SH-SY5Y (cell line): Measurements from ENCODE around the gene RBCK1.

Experiments
- GATA2 ChIP-seq: IDR thresholded peaks from 2 replicates; pipeline ENCODE4 v1.6.1; 2011; ENCODE audit warnings: mild to moderate bottlenecking, low read depth, low read length
- GATA3 ChIP-seq: IDR thresholded peaks from 2 replicates; pipeline ENCODE4 v1.6.1; 2011; ENCODE audit warnings: low read depth, mild to moderate bottlenecking, low read length, moderate library complexity

Gene RBCK1

DNA sequence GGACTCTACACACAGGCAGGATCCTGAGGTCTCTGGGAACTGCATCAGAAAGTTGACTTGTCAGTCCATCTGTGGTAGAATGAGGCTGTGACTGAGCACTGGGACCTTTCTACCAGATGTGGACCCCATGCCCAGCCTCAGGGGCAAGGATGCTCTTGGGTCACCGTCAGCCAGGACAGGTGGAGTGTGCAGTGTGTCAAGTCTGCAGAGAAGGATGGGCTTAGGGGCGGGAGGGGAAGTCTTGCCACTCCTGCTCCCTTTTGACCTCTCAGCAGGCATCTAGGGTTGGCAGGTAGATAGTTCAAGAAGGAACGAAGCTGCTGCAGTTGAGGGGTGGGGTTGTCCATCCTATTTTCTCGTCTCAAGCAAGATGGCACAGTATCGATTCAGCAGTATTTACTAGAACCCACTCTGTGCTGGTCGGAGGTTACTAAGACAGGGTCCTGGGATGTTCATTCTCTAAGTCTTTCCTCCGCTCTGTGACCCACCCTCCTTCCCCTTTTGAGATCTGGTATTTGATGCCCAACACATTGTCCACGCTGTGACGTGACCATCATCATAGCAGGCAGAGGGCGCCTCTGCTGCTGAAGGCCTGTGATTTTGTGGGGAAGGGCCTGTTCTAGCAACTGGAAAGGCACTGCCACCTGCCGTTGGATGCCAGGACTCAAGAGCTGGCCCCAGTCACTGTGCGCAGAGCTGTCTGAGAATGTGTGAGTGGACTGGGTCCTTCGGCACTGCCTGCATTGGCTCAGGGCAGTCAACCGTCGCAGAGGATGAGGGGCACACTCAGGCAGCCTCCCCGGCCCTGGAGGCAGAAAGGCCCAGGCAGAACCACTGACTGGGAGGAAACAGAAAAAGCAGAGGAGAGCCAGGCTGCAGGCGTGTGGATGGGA is 23.2 kb downstream of the RBCK1 start:
- TF ChIP-seq GATA2 (no peak), GATA3 (no peak)

DNA sequence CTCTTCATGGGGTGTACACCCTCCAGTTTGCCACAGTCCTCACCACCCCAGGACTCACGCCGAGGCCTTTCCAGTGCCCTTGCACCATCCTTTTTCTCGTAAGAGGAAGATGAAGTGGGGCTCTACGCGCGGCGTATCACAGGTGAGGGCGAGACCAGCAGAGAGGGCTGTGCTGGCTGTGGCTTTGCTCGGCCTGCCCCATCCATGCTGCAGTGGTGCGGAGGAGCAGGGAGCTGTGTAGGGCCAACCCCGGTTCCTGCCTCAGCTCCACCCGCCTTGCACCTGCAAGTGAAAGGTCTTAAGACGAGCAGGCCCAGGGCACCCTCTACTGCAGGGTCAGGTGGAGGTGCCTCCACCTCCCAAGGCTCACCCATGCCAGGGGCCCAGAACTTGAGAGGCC is 24.1 kb downstream of the RBCK1 start:
- TF ChIP-seq GATA2 (no peak), GATA3 (no peak)

DNA sequence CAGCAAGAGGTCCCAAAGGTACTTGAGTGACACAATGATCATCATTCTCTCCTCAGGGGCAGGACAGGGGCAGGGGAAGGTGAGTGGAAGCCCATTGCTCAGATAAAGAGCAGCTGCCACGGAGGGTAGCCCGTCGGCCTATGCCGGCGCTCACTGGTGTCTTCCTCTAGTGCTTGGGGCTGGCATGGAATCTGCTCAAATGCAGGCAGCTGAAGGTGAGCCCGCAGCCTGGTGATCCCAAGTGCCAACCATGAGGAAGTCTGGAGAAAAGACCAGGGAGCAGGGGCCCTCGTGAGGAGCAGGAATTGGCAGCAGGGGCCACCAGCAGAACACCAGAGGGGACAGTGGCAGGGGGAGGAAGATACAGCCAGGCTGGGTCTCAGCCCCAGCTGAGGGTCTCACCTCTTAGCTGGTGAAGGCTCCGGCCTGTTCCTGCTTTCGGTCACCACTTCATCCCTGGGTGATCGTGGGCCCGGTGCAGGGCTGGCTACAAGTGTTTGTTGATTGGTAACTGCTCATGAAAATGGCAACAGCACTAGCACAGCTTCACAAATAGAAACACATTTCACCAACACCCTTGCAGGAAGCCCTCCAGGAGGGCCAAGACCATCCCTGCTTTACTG is 24.7 kb downstream of the RBCK1 start:
- TF ChIP-seq GATA2 (no peak), GATA3 (no peak)

DNA sequence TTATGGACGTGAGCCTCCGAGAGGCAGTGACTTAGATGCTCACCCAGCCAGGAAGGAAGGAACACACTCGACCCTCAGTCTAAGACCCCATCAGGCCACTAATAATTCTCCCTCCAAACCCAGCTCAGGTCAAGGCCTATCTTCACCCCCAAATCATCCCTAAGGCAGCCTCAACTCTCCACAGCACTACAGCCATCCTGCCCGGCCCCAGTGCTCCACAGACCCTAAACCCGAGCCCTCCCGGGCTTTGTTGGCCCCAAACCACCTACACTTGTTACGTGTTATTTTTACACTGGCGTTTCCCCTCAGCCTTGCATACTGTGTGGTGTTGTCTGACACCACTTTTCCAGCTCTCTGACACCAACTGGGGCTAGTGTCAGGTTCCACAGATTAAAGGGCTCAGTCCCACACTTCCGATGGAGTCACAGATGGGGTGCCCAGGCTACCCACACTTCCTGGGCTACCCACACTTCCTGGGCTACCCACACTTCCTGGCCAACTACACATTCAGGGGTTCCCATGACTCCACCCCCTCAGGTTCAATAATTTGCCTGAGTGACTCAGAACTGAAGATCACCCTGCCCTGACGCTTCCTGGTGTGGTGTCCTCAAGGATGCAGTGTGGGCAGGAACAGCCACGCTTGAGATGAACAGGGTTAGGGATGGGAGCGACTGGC is 25.3 kb downstream of the RBCK1 start:
- TF ChIP-seq GATA3 (no peak), GATA2 (no peak)

DNA sequence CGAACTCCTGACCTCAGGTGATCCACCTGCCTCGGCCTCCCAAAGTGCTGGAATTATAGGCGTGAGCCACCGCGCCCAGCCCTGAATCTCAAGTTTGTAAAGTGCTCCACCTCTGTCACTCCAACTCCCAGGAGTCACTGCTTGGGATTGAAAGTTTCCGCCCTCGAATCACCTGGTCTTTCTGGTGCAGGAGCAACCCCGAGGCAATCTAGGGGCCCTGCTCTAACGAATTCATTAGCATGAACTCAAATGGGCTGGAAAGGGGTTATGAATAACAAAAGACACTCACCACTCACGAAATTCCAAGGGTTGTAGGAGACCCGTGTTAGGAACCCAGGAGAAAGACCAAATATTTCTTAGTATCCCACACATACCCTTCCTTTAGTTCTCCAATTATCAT is 26.1 kb downstream of the RBCK1 start:
- no peak for TF ChIP-seq GATA3

DNA sequence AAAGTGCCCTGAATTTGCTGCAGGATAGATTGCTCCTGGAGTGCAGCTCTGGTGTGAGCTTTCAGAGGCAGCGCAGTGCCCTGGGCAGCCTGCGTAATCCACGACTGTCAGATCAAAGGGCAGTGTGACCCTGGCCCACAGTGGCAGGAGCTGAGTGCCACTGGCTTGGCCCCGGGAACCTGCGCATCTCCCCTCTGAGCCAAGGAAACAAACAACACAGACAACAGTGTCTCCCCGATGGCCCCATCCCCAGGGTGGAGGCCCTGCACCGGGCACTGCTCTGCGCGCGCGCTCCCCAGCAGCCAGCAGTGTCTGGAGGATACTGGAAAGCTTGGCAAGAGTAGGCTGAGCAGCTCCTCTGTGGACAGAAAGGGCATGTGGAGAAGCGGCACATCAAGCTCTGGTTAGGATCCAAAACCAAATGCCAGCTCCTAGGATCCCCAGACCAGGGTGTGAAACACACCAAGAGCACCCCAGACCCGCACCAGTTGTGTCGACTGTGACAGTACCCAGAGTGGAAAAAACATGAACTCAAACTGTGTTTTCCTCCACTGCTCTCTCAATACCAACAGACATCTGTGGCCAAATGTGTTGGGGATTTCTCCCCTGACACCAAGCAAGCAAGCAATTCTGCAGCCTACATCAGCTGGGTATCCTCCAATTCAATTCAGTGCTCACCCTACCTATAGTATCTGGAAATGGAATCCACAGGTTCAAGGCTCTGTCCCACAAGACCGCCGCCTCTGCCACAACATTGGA is 26.7 kb downstream of the RBCK1 start:
- TF ChIP-seq GATA3: no peak
- TF ChIP-seq GATA2: no peak

DNA sequence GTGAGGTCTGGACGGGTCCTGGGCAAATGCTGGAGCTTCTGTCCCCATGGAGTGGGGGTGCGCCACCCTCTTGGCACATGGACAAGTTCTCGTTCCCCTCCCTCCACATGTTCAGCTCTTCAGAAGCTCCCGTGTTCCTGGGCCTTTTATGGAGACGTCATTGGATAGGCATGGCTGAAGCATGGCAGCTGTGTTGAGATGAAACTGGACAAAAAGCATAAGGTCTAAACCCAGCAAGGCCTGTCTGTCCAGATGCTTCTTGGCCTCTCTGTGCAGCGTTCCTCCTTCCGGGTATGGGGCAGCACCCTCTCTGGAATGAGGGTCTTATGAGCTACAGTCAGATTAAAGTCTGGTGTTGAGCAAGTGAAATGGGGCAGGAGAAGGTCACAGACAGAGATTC is 27.5 kb downstream of the RBCK1 start:
- TF ChIP-seq GATA3 (no peak), GATA2 (no peak)

DNA sequence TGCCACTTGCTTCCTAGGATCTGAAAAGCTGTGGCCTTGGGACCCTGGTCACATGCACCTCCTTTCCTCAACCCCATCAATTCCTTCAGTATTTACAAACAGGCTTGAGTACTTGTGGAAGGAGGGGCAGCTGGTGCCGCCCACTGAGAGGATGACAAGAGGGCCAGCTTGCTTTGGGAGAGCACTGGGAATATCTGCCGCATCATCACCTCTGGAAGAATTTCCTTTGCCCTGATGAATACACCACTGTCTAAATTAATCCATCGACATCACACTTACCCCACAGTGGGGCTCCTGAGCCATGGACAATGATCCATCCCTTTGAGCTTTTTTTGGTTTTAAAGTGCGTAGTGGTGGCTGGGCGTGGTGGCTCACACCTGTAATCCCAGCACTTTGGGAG is 28.4 kb downstream of the RBCK1 start:
- TF ChIP-seq GATA2: no peak
- TF ChIP-seq GATA3: no peak

DNA sequence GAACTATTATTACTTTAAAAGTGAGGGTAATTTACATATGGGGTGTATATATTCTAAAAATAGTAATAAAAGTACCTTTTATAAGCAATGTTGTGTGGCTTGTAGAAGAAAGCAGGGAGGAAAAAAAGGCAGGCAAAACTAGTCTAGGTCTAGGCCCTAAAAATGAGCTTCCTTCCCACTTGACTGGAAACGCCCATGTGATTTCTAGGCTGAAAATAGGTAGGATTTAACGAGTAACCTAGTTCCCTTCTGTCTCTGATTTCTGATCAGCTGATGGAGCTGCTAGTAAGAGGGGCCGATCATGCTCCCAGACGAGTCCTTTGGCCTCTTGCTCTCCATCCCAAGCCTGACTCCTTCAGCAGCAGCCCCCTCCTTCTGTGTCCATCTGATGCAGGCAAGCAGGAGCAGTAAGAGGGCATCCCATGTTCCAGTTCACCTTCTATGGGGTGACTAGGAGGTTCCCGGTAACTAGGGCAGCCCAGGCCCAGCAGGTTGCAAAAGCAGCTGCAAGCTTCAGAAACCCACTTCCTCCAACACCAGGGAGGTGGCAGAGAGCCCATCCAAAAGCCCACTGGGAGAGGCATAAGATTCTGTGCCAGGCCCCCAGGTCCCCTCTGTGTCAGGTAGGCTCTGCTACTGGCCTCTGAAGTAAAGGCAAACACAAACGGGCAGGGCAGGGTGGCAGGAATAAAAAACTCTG is 29.8 kb downstream of the RBCK1 start:
- no peak for TF ChIP-seq GATA3
- no peak for TF ChIP-seq GATA2

DNA sequence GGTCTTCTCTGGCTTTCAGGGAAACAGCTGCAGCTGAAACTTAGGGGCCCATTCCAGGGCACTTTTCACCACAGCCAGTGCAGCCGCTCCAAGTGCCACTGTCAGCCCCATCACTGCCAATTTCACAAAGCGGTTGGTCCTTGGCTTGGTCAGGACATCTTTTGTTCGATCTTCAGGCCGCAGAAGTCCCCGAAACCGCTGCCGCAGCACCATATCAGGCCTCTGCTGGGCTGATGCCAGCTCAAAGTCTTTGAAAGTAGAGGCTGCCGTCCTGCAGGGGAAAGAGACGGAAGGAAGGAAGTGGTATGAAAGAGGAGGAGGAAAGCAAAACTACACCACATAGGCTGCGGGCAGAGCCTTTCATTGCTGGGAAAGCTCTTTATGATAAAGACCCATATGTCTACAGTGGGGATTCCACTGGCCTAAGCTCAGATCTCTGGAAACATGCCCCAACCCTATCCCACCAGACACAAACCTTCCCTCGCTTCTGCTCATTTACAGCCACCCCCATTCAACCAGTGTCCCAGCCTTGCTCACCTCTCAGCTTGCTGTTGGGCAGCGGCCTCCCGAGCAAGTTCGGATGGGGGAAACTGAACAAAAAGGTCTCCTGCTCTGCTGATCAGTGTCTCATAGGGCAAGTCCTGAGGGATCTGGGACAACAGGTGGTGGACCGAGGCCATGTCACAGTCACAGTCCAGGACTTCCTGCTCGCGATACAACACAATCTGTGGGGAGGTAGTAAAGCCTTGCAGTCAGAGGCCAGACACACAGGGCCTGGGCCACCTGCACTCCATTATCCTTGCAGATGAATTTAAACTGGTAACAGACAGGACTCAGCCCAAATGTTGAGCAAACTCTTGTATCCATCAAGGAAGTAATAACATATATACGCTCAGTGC is 30.7 kb downstream of the RBCK1 start:
- TF ChIP-seq GATA3 (no peak), GATA2 (no peak)

DNA sequence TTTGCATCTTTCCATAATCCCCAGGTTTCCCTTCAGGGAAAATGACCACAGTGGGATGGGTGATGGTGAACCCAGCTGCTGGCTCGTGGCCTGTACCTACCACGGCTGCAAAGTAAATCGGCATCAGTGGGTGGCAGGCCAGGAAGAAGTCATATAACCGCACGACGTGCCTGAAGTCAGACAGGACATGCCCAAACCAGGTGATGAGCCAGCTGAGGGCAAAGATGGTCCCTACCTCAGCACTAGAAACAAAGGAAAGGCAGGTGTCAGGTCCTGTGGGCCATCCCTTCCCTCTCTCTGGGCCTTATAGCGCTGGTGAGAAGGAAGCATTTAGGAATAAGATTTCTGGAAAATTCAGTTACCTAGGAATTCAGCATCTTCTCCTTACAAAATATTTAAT is 32.0 kb downstream of the RBCK1 start:
- TF ChIP-seq GATA2: no peak
- no peak for TF ChIP-seq GATA3

DNA sequence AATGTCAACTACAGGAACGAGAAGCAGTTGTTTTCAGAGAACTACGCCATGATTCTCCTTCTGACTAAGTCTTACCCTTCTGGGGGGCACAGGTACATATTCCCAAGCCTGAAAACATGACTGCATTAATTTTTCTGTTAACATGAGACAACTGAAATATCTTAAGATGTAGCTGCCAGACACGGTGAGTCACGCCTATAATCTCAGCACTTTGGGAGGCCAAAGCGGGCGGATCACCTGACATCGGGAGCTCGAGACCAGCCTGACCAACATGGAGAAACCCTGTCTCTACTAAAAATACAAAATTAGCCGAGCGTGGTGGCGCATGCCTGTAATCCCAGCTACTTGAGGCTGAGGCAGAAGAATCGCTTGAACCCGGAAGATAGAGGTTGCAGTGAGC is 32.5 kb downstream of the RBCK1 start:
- no peak for TF ChIP-seq GATA3
- no peak for TF ChIP-seq GATA2
